H1 (cell line): Measurements from ENCODE around the gene PRELID1. TPM values are rescaled to one million over a fixed set of nuclear protein-coding genes. Genes with fewer than 3 reads are reported as not detected.

Experiments used
- CHD7 ChIP-seq: fragments of 300-600 bp; sonication (generic); IDR thresholded peaks from 2 replicates; pipeline ENCODE4 v1.7.1; 2012; ENCODE audit warnings: low read length, moderate library complexity, mild to moderate bottlenecking, inconsistent platforms; ENCODE audit not compliant: insufficient replicate concordance
- TAF1 ChIP-seq: IDR thresholded peaks from 2 replicates; pipeline ENCODE4 v1.6.1; 2011; ENCODE audit warnings: mild to moderate bottlenecking, low read depth, low read length
- ZNF274 ChIP-seq: IDR thresholded peaks from 2 replicates; pipeline ENCODE4 v1.7.0; 2012; ENCODE audit warnings: low read length, borderline replicate concordance; ENCODE audit errors: extremely low read depth
- polyA plus RNA-seq, 7 experiments: library from polyadenylated mRNA; depleted of rRNA in 3 of 7; stranded (reverse) in 5 of 7; unstranded in 2 of 7; fragments of >200 nt in 5 of 7; fragments of 200-250 nt in 2 of 7; gene quantifications; 1 replicate in 5 of 7; 2 replicates in 1 of 7; 4 replicates in 1 of 7; pipeline versions ENCODE4 v1.2.1 to v1.2.3, GENCODE V29; 2011 to 2013; ENCODE audit warnings: missing spikeins in 2 of 7, mixed read lengths in 2 of 7
- total RNA-seq: library from RNA; stranded (reverse); fragmentation: NEBNext Ultra II Directional; extraction: Animal tissue kit (Norgen Biotek cat#: 25700); gene quantifications from 2 replicates; pipeline ENCODE4 v1.2.1, GENCODE V29; 2021

The PRELID1 gene
- total and polyA plus RNA-seq, 2 of the 8 experiments (the other 6 are each of a cell fraction or from before 2014, with no cell fraction given), result 272 to 428 TPM

- TF ChIP-seq CHD7 (no peak), TAF1 (no peak), ZNF274 (no peak)
- TF ChIP-seq, all 59 proteins: peak for 0
Measured at GRCh38 chr5:177320879-177321278, 17.3 kb downstream of the PRELID1 start (continued).
